ENCODE results near the gene ARHGAP6.
"Not testable (repeated sequence)": the region's sequence is repeated elsewhere in the genome, so short reads cannot be mapped to it uniquely, and the experiment has no call there.

Gene ARHGAP6

GRCh38 chrX:11293113-11293512 lies 372.6 kb downstream of the ARHGAP6 start, which contains the start of gene AMELX:
TSS of gene AMELX (plus strand) at chrX:11293413. CDS start at chrX:11294789, 1,376 bp downstream.
- no peak for DNase-seq (ENCODE audit: low read depth)

GRCh38 chrX:11290416-11291102 lies 375.2 kb downstream of the ARHGAP6 start:
- no peak for DNase-seq (ENCODE audit: low read depth)

DNA sequence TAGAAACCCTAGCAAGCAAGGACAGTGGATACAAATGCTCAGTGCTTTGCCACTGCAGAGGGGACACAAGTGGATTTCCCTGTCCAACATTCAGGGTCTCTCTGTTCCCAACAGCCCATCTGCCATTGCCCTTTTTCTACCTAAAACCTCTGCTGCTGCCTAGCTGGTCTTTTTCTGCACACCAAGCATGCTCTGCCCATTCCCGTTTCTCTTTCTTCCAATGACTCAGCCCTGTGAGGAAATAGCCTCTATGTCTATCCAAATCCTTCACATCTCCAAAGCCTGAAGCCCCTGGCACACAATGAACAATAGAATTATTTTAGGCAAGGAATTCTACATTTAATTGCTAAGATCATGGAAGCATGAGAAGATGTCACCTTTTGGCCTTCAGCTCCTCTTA lies 378.2 kb downstream of the ARHGAP6 start:
- no peak for DNase-seq (ENCODE audit: low read depth)

- DNase-seq (ENCODE audit: low read depth) = no peak
Measured at GRCh38 chrX:11285651-11286050, 380.1 kb downstream of the ARHGAP6 start.

- no peak for DNase-seq (ENCODE audit: low read depth)
Measured at GRCh38 chrX:11282043-11282442, 383.7 kb downstream of the ARHGAP6 start.

GRCh38 chrX:11273544-11273943 lies 392.2 kb downstream of the ARHGAP6 start:
- DNase-seq (ENCODE audit: low read depth) = no peak

- no peak for DNase-seq (ENCODE audit: low read depth)
Measured at GRCh38 chrX:11272863-11273262, 392.9 kb downstream of the ARHGAP6 start.

DNA sequence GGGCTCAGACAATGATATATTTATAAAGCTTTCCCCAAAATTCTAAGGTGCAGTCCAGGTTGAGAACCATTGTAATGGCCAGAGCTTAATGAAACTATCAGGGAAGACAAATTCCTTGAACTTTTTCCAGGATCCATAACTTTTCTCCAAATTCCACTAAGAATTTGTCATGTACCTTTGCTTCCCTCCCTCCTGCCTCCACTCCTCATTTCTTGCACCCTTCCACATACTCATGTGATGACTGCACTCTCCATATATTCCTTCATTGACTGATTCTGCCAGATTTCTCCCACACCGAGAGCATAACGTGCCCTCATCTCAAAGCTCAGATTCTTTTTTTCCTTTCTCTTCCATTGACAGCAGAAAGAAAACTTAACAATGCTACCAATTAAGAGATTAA lies 393.4 kb downstream of the ARHGAP6 start:
- DNase-seq (ENCODE audit: low read depth) = no peak

DNA sequence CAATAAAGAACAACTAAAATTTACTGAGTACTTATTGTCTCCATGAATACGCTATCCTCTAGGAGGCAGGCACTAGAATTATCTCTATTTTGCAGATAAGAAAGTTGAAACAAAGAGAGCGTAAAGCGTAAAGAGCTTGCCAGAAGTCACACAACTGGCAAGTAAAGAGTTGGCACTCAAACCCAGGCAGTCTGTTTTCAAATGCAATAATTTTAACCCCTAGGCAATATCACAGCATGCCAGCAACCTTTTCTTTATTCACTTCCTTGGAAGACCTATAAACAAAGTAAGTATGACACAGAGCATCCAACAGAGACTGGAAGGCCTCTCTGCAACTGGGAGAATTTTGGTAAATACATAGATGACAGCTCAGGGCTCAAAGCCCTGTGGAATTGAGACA lies 395.7 kb downstream of the ARHGAP6 start:
- no peak for DNase-seq (ENCODE audit: low read depth)

GRCh38 chrX:11269006-11269405 lies 396.7 kb downstream of the ARHGAP6 start:
- DNase-seq (ENCODE audit: low read depth) = no peak

DNA sequence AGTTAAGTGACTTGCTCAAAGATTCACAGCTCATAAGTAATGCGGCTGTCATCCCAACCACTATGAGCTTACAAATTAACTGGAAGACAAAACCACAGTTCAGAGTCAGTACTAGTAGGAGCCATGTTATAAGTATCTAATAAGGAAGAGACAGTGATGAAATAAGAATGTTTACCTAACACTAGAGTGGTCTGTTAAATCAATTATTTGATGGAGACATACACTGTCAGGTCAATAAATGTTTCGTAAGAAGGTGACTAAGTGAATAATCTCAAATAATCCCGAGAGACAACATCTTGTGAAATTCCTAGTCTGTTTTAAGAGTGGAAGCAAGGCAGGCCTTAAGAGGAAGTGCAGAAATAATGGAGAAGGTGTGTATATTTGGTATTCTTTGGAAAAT lies 398.3 kb downstream of the ARHGAP6 start:
- DNase-seq (ENCODE audit: low read depth) = no peak

GRCh38 chrX:11266573-11267003 lies 399.1 kb downstream of the ARHGAP6 start:
- DNase-seq (ENCODE audit: low read depth) = no peak

- DNase-seq (ENCODE audit: low read depth) = no peak
Measured at GRCh38 chrX:11265352-11265751, 400.4 kb downstream of the ARHGAP6 start.

- DNase-seq (ENCODE audit: low read depth) = no peak
Measured at GRCh38 chrX:11264925-11265324, 400.8 kb downstream of the ARHGAP6 start.

DNA sequence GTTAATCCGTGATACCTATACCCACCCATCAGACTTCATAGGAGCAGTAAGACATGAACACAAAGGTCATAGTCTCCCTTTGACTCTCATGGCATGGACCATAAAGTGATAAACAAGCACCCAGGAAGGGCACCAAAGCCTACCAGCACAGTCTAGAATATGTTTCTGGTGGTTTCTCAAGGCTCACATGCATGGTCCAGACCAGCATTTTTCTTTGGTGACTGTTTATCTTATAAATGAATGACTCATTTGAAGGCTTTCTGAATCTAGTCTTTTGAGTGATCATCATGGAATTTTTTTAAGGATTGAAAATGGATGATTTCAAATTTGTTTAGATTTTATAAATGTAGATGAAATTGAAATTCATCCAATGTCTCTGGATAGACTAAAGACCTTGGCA lies 404.5 kb downstream of the ARHGAP6 start:
- DNase-seq (ENCODE audit: low read depth) = peak; percentile 40

GRCh38 chrX:11259437-11259836 lies 406.3 kb downstream of the ARHGAP6 start:
- DNase-seq (ENCODE audit: low read depth) = no peak

- DNase-seq (ENCODE audit: low read depth) = no peak
Measured at GRCh38 chrX:11257711-11258110, 408.0 kb downstream of the ARHGAP6 start.

- DNase-seq (ENCODE audit: low read depth) = no peak
Measured at GRCh38 chrX:11257290-11257689, 408.4 kb downstream of the ARHGAP6 start.

- DNase-seq (ENCODE audit: low read depth) = no peak
Measured at GRCh38 chrX:11254417-11255109, 411.2 kb downstream of the ARHGAP6 start.

GRCh38 chrX:11244636-11245035 lies 421.1 kb downstream of the ARHGAP6 start:
- no peak for DNase-seq (ENCODE audit: low read depth)

- DNase-seq (ENCODE audit: low read depth) = no peak
Measured at GRCh38 chrX:11242704-11243103, 423.0 kb downstream of the ARHGAP6 start.

GRCh38 chrX:11241720-11242119 lies 424.0 kb downstream of the ARHGAP6 start:
- no peak for DNase-seq (ENCODE audit: low read depth)

- peak; percentile 15 for DNase-seq (ENCODE audit: low read depth)
Measured at GRCh38 chrX:11239230-11239629, 426.5 kb downstream of the ARHGAP6 start.

- DNase-seq (ENCODE audit: low read depth) = not testable (repeated sequence)
Measured at GRCh38 chrX:11235377-11235776, 430.3 kb downstream of the ARHGAP6 start.
